HG03378 (cell line): ENCODE data around the gene MYO3B.
A peak's percentile ranks its signal among the peaks of the same experiment; 100 is the strongest.

Source experiments
- ATAC-seq: cut with Tn5 transposase; IDR thresholded peaks from one replicate; pipeline ENCODE4 v1.9.1; 2021; ENCODE audit warnings: mild to moderate bottlenecking, moderate library complexity; ENCODE audit not compliant: unreplicated experiment

Gene MYO3B

DNA sequence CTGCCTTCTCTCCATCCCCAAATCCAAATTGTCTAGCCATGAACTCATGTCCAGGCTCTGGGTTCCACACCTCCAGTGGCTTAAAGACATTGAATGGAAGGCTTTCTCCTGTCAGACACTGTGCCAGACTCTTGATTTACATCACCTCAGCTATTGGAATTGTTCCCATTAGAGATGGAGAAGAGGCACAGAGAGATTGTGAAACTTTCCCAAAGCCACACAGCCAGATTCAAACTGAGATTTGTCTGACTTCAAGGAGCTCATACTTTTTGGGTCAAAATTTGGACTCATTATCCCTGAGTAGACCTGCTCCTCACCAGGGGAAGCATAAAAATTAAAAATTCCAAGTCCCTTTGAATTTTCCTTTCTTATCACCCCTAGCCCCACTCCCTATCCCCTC, 18.9 kb upstream of the MYO3B start:
- ATAC-seq = no peak

DNA sequence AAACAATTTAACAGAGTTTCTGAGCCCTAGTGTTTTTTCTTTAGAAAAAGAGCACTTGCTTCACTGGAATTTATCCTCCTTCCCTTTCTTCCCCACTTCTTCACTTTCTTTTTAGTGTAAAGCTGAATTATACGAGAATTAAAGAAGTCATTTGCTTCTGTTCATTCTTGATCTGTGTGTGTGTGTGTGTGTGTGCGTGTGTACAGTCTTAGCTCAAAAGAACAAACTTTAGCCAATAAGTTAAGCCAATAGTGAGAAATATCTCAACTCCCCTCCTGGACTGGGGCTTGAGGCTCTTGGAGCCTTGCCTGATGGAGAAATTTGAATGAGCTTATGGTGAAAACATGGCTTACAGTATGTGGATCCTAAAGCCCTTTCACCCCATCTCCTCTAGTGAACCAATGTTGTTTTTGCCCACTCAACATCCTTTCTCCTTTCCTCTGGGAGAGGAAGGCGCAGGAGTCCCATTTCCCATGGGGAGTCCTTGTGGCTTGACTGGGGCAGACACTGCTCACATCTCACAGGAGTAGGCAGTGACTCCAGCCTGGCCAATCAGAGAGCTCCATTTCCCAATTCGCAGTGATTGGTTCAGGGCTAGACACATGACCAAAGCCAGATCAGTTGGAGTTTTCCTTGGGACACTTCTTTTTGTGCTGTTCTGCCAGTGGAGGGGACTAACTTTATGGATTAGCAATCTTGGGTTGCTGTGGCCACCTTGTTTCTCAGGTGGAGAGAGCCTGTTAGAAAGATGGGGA, 16.3 kb upstream of the MYO3B start:
- ATAC-seq = no peak

DNA sequence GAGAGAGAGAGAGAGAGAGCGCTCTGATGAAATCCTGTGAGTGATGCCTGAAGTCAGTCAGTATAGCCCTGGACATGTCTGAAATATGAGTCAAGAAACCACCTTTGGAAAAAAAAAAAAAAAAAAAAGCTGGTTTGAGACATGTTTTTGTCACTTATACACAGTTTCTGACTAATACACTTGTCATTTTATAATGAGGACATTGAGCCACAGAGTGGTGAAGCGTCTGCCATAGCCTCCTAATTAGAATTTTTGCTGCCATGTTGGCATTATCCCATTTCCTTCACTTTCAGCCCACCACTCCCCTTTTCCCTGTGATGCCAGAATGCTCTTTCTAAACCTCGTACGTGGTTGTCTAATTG, 15.7 kb upstream of the MYO3B start:
- no peak for ATAC-seq

DNA sequence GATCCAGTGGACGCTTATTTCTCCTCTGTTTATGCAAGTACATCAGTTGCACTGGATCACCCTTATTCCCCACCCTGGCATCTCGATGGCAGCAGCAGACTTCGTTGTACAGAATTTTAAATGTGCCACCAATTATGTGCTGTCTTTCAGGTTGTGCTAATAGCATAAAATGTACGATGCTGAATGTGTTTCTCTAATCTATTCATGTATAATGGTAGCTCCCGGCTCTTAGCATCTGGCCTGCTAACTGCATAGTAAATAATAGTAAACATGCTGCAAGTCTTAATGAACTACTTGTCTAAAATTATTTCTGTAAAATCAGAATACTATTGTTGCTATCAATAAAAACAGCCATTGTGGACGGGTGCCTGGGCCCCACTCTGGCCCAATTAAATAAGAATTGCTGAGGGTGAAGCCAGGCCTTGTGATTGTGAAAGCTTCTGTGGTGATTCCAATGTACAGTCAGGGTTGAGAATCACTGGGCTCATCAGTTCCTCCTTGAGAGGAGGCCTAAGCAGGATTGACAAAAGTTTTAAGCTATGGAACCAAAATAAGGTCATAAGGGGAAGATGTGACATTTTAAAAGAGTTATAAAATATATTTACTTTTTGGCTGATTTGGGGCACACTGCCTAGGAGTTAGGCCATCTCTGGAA, 14.4 kb upstream of the MYO3B start:
- no peak for ATAC-seq

DNA sequence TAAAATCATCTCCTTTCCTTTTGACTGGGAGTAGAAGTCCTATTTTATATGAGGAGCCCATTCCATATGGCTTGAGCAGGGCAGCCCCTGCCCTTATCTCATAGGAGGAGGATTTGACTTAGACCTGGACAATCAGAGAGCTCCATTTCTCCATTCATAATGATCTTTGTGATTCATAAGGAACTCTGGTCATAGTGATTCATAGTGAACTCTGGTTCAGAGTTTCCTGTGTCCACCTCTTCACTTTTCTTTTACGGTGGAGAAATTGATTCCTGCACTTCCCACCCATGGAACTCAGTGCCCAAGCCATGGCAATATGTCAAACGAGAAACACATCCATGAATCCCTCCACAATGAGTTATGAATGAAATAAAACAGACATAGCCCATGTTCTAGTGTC, 12.8 kb upstream of the MYO3B start:
- ATAC-seq = no peak

DNA sequence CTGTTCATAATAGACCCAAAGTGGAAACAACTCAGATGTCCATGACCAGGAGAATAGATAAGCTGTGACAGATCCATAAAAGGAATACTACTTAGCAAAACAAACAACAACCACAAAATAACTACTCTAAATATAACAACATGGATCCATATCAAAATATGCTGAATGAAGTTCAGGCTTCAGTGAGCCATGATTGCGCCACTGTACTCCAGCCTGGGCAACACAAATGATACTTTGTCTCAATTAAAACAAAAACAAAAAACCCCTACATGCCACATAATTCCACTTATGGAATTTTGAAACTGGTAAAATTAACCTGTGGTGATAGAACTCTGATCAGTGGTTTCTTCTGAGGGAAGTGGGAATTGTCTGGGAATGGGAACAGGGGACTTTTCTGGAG, 11.2 kb upstream of the MYO3B start:
- ATAC-seq = no peak

DNA sequence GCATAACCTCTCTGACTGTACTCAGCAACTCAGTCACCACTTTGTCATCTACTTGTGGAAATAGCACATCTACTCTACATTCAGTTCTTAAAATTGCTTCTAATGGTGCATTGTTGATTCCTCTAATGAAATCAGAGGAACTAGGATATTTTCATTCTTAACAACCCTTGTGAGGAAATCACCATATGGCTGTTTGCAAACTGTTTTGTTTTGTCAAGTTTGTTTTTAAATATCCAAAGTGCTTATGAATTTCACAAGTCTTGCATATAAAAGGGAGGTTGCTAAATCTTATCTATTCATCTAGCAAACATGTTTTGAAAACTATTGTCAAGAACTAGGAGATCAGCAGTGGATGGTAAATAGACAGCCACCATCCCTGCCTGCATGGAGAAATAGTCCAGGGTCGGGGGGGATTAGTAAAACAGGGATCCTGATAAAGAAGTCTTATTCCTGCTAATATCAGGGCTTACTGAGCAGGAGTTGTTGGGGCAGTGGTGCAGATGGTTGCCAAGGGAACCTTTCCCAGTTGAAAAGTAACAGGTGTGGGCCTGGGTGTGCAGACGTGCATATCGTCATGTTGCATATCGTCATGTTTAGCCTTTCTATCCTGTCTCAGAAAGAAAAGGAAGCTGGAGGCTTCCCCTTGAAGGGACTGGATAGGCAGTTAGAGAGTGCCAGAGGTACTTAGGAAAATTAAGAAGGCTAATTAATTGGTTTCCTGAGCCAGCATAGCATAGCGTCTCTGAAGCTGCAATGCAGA, 7.5 kb upstream of the MYO3B start:
- no peak for ATAC-seq

DNA sequence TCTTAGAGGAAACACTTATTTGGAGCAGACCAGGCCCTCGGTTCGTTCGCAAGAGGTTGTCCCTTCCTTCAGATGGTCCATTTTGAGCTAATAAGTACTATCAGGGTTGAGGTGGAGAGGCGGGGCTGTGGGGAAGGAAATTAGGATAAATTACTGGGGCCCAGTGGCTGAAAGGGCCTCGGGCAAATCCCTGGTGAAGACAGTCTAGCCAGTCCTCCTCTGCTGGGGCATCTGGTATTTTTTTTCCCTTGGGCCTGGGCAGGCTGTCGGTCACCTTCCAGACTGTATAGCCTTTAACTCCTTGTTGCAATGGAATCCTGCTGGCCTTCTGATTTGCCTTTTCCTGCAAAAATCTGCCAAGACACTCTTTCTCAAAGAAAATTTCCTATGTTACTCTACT, 1.7 kb upstream of the MYO3B start:
- no peak for ATAC-seq

DNA sequence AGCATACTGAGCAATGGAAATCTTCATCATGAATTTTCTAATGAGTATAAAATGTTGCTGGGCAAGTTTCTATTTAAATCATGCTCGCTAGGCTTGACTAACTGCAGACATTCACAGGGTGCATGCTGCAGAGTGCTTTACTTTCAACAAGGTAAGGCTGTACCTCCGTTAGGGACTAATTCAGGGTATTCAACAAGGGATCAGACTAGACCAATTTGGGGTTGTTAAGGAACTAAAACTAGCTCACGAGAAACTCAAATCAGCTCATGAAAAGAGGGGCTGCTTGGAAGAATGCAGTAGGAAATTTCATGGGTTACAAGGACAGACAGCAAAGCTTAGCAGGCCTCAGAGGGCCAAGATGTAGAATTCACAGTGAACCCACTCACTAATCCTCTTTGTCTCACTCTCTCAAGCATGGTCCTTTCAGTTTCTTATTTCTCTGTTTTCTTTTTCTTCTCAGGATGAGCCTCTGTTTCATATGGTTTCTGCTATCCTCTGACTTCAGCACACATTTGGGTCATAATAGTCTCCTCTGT, 2.2 kb downstream of the MYO3B start:
- peak; percentile 71 for ATAC-seq

DNA sequence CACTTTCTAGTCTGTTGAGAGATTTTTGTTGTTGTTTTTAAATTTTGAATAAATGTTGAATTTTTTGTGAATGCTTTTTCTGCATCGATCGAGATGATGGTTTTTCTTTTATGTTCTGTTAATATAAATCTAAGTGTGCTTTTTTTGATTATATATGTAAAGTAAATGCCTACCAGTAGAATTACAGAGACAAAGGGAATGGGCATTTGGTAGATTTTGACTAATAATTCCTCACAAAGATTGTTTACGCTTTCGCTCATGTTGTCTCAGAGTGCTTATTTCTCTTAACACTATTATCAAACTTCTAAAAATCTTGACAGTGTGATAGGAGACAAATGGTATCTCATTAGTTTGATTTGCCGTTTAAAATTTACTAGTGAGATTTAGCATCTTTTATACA, 3.7 kb downstream of the MYO3B start:
- ATAC-seq = no peak

DNA sequence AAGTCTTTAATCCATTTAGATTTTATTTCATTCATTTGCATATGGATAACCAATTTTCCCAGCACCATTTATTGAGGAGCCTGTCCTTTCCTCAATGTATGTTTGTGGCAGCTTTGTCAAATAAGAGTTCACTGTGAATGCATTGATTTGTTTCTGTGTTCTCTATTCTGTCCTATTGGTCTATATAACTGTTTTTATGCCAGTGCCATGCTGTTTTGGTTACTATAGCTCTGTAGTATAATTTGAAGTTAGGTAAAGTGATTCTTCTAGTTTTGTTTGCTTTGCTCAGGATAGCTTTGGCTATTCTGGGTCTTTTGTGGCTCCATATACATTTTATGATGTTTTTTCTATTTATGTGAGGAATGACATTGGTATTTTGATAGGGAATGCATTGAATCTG, 7.4 kb downstream of the MYO3B start:
- no peak for ATAC-seq

DNA sequence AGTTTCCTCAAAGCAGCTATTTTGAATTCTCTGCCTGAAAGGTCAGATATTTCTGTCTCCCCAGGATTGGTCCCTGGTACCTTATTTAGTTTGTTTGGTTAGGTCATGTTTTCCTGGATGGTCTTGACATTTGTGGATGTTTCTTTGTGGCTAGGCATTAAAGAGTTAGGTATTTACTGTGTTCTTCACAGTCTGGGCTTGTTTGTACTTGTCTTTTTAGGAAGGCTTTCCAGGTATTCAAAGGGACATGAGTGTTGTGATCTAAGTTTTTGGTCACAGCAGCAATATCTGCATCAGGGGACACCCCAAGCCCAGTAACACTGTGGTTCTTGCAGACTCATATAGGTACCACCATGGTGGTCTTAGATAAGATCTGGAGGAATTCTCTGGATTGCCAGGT, 11.8 kb downstream of the MYO3B start:
- ATAC-seq = no peak

DNA sequence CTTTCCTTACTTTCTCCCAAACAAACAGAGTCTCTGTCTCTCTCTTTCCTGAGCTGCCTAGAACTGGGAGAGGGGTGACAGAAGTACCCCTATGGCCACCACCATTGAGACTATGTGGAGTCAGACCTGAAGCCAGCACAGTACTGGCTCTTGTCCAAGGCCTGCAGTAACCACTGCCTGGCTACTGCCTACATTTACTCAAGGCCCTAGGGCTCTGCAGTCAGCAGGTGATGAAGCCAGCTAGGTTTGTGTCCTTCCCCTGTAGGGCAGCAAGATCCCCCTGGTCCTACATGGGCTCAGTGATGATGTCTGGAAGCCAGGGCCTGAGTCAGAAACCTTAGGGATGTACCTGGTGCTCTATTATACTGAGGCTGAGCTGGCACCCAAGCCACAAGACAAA, 12.2 kb downstream of the MYO3B start:
- ATAC-seq = no peak

DNA sequence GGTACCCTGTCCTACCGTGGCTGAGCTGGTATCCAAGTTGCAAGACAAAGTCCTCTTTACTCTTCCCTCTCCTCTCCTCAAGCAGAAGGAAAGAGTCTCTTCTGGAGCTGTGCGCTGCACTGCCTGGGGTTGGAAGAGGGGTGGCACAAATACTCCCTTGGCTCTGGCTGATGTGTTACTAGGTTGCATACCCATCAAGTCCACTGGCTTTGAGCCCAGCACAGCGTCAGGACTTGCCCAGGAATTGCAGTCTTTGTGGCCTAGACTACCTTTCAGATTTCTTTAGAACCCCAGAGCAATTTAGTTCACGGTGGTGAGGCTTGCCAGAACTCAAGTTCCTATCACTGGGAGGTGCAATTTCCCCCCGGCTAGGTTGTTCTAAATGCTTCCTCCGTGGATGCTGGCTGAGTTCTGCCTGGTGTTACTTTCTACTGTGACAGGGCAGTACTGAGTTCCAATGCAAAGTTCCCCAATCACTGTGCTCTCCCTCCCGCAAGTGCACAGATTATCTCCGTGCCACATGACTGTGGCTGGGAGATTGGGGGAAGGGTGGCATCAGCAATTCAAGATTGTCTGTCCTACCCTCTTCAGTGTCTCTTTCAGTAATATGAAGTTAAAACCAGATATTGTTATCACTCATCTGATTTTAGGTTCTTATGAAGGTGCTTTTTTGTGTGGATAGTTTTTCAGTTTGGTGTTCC, 13.4 kb downstream of the MYO3B start:
- no peak for ATAC-seq

DNA sequence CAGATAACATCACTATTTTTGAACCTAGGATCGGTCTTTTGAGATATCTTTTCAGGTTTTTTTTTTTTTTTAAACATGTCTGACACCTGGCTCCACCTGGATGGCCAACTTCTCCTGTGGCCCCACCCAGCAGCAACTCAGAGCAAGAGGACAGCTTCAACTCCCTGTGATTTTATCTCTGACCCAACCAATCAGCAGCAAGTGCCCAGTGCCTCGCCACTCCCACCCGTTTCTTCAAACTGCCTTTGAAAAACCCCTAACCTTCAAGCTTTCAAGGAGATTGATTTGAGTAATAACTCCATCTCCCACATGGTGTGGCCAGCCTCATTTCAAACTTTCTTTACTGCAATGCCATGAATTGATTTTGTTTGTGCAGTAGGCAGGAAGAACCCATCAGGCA, 19.0 kb downstream of the MYO3B start:
- no peak for ATAC-seq

DNA sequence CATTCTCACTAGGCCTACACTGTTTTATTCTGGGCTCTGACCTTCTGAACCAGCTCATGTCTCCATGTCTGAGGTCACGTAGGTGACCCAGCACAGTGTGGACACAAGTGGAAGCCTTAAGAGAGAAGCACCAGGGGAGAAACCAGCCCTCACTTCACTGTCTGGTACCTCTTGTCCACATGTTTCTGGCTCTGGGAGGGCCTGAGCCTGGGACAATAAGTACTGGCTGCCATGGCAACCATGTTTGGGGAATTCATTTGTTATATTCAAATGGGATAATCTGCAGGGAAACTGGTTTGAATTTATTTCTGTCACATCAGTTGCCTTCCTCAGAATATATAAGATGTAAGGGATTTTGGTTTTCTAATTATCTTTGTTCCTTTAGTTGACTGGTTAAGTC, 23.3 kb downstream of the MYO3B start:
- ATAC-seq = no peak

DNA sequence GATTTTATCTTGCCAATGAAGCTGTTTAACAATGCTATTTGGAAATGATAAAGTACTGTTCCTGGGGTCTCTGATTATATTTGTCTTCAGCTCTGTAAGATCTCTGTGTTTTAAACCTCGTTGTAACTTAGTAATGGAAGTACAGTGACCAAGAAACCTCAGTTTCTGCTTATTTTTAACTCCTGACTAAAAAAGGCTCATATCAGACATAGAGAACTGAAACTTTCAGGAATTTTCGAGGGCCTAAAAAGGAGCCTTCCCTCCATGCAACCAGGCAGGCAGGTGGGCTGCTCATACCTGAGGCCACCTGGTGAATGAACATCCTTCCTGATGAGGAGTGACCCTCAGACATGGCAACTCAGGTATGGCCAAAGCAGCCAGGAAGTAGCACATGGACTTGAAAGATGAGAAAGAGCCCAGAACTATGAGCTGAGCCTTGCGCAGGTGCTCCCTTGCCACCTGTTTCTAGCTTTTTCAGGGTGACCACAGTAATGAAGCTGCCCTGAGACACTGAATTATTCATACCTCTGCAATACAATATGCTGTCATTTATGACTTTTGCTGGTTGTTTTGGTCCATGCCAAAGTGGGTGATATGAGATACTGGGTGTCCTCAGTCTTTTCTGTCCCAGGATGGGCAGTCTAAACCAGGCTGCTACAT, 23.9 kb downstream of the MYO3B start:
- ATAC-seq = no peak

DNA sequence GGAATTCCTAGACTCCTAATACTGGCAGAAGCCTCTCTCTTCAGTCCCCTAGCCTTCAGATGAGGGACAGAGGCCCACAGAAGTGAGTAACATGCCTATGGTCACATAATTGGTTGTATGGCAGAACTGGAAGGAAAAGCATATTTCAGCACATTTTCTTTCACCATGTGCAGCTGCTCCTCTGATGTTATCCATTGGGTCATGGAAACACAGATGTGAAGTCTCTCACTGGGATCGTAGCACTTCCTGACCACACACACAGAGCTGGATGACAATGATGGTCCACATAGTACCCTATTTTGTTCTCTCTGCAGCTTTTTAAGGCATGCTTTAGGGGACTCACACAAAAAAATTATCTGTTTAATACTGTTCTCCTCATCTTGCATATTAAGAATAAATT, 24.5 kb downstream of the MYO3B start:
- no peak for ATAC-seq

DNA sequence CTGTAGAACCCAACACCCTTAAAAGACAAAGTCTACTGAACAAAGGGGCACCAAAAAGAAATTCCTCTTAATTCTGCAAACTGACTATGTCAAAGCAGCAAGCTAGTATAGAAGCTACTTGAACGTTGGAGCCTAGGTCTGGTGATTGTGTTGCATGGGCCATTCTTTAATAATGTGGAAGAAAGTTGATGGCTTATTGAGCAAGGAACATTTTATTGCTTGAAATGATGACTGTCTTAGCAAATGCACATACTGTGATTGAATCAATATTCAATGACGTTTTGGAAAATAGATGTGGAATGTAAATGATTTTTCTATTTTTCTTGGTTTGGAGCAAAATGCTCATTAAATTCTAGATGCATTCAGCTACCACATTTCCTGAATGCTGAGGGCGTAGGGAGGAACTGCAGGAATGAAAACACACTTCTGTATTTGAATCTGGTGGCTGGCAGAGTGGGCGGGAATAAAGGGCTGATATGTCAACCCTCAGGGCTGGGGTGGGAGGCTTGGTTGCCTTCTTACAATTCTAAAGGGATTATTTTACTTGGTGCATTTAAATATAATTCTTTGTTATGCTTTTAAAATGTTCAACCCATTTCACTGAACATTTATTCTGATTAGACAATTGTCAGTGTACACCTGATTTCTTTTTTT, 26.5 kb downstream of the MYO3B start:
- ATAC-seq = no peak

DNA sequence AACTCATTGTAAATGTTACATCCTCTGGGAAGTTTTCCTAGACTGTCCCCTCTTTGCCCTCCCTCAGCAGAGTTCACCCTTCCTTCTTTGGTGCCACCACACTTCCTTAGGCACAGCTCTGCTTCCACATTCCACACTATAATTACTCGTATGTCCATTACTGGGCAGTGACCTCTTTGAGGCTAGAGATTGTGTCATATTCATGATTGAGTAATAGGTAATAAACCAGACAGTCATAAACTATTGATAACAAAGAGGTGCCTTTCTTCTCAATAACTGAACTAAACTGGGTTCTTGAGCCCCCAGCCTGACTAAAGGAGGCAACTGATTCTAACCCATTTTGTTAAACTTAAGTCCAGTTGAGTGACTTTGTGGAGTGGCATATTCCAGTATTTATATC, 28.3 kb downstream of the MYO3B start:
- ATAC-seq = no peak
